T-helper 1 cell treated with Interleukin-12 subunit alpha and Interleukin-12 subunit beta and Interleukin-4 antibody, amounts not matched to agents 30 μg/mL and 1 μg/mL, for 36 hours (primary cell): ENCODE results near the gene ANGPTL2.
"Not testable (repeated sequence)": the region's sequence is repeated elsewhere in the genome, so short reads cannot be mapped to it uniquely, and the experiment has no call there.

Experiments used
- H3K27ac Mint-ChIP-seq: one replicate; pipeline ENCODE4 v1.8.0; 2021; ENCODE audit warnings: mild to moderate bottlenecking, mixed read lengths
- H3K27me3 Mint-ChIP-seq: one replicate; pipeline ENCODE4 v1.8.0; 2021; ENCODE audit warnings: low read depth, mixed read lengths
- H3K36me3 Mint-ChIP-seq: one replicate; pipeline ENCODE4 v1.8.0; 2021; ENCODE audit warnings: low read depth, mixed read lengths
- H3K4me1 Mint-ChIP-seq: one replicate; pipeline ENCODE4 v1.8.0; 2021; ENCODE audit warnings: low read depth, mixed read lengths
- H3K4me3 Mint-ChIP-seq: one replicate; pipeline ENCODE4 v1.8.0; 2021; ENCODE audit warnings: mild to moderate bottlenecking, moderate library complexity, mixed read lengths
- H3K9me3 Mint-ChIP-seq: one replicate; pipeline ENCODE4 v1.8.0; 2021; ENCODE audit warnings: mixed read lengths

The ANGPTL2 gene

GRCh38 chr9:127122176-127123063 lies at the start of gene ANGPTL2:
ANGPTL2 (minus strand) TSS chr9:127122635; CDS start chr9:127108731, 13,904 bp downstream.
- H3K9me3 Mint-ChIP-seq, result no peaks in the 10 kb centered on the region
- H3K4me1 Mint-ChIP-seq, result peaks cover 3% of the 10 kb centered on the region
- H3K4me3 Mint-ChIP-seq, result no peak within 1 kb of the TSS
- H3K27me3 Mint-ChIP-seq, result peaks cover 74% of the 10 kb centered on the region
- H3K36me3 Mint-ChIP-seq, result peaks cover 1% of the 10 kb centered on the region
- H3K27ac Mint-ChIP-seq, result no peak within 1 kb of the TSS

GRCh38 chr9:127171348-127171747 lies 48.9 kb upstream of the ANGPTL2 start:
- not testable (repeated sequence) for H3K9me3 Mint-ChIP-seq, H3K4me3 Mint-ChIP-seq, H3K36me3 Mint-ChIP-seq, H3K27ac Mint-ChIP-seq, H3K27me3 Mint-ChIP-seq, H3K4me1 Mint-ChIP-seq

- Mint-ChIP-seq H3K4me3 (no peak overlapping the region), H3K36me3 (no peaks in the 10 kb centered on the region), H3K27me3 (peaks cover 5% of the 10 kb centered on the region), H3K27ac (no peak overlapping the region), H3K4me1 (peaks cover 3% of the 10 kb centered on the region), H3K9me3 (no peaks in the 10 kb centered on the region)
These were observed 48.2 kb upstream of the ANGPTL2 start for GRCh38 chr9:127170652-127171051.

DNA sequence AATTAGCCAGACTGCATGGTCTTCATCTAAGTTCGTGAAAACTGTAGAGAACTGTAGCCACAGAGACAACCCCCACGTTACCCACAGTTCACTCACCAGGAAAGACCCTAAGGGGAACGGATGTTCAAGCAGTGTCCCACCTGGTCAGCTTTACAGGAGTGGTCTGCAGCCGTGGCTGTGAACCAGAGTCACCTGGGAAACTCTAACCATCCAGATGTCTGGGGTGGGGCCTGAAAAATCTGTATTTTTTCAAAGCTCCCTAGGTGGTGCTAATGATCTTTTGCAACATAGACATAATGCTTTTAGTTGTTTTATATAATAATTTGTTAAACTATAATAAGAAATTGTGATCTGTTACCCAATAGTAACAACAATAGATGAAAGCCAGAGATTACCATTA lies 47.7 kb upstream of the ANGPTL2 start:
- Mint-ChIP-seq H3K27ac (no peak overlapping the region), H3K4me3 (no peak overlapping the region), H3K27me3 (peaks cover 5% of the 10 kb centered on the region)

DNA sequence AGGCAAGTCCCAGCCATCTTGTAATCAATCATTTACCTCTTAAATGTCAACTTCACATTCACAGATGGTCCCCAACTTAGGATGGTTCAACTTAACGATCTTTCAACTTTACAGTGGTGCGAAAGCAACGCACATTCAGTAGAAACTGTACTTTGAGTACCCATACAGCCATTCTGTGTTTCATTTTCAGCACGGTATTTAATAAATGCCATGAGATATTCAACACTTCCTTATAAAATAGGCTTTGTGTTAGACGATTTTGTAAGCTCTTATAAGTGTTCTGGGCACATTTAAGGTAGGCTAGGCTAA lies 47.1 kb upstream of the ANGPTL2 start:
- H3K36me3 Mint-ChIP-seq, result no peaks in the 10 kb centered on the region
- H3K9me3 Mint-ChIP-seq, result no peaks in the 10 kb centered on the region
- no peak overlapping the region for H3K4me3 Mint-ChIP-seq
- peaks cover 7% of the 10 kb centered on the region for H3K4me1 Mint-ChIP-seq
- H3K27me3 Mint-ChIP-seq, result peaks cover 5% of the 10 kb centered on the region
- no peak overlapping the region for H3K27ac Mint-ChIP-seq

More for the DNA sequence above, 47.7 kb upstream of the ANGPTL2 start:
- no peaks in the 10 kb centered on the region for H3K36me3 Mint-ChIP-seq
- H3K9me3 Mint-ChIP-seq, result no peaks in the 10 kb centered on the region
- peaks cover 4% of the 10 kb centered on the region for H3K4me1 Mint-ChIP-seq

GRCh38 chr9:127168756-127169574 lies 46.5 kb upstream of the ANGPTL2 start:
- Mint-ChIP-seq H3K27me3 (peaks cover 5% of the 10 kb centered on the region), H3K9me3 (no peaks in the 10 kb centered on the region), H3K4me1 (peaks cover 7% of the 10 kb centered on the region), H3K36me3 (no peaks in the 10 kb centered on the region), H3K4me3 (no peak overlapping the region), H3K27ac (no peak overlapping the region)

DNA sequence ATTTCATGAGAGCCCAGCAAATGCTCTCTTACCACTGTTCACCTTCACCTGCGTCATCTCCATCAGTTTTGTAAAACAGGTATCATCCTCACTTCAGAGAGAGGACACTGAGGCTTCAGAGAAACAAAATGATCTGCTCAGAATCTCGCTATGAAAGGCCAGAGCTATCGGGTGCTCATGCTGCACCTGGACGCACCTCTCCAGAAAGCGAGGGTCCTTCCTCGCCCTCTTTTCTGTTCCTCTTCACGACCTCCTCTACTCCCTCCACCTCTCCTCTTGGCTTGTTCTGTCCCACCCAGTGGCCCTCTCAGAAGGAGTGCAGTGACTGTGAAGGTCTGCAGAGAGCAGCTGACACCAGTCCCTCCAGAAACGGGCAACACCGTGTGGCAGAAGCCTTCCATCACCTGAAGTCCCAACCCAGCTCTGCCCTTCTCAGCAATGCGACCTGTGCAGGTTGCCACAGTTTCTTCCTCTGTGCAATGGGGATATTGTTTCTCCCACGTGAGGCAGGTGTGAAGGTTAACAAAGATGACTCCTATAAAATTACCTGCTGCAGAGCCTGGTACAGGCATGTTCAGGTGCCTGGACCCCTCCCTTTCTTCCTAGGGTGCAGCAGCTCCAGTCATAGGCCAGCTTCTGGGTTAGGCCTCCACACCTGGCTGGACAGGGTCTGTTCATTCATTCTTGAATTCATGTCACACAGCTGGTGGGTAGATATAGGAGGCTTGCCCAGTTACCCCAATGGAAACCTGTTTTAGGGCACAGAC lies 45.3 kb upstream of the ANGPTL2 start:
- Mint-ChIP-seq H3K27ac (no peak overlapping the region), H3K4me3 (no peak overlapping the region), H3K9me3 (no peaks in the 10 kb centered on the region), H3K27me3 (peaks cover 5% of the 10 kb centered on the region), H3K36me3 (no peaks in the 10 kb centered on the region), H3K4me1 (peaks cover 18% of the 10 kb centered on the region)

GRCh38 chr9:127166651-127167524 lies 44.5 kb upstream of the ANGPTL2 start:
- Mint-ChIP-seq H3K36me3 (no peaks in the 10 kb centered on the region), H3K27me3 (no peaks in the 10 kb centered on the region), H3K9me3 (no peaks in the 10 kb centered on the region), H3K4me3 (no peak overlapping the region), H3K27ac (no peak overlapping the region), H3K4me1 (peaks cover 24% of the 10 kb centered on the region)

DNA sequence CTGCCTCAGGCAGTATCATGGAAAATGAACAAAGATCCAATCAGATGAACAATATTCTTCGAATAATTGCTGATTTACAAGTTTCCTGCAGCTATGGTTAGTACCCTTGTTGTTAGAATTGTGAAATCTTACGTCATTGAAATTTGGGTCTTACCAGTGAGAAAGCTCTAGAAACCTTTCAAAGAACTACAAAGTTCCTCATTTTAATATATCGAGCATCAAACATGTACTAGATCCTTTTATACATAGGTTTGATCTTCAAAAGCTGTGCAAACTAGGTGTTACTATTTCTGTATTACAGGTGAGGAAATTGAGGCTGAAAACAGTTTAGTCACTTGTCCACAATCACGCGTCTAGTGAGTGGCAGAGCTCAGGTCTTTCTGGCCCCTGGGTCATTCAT lies 43.7 kb upstream of the ANGPTL2 start:
- no peaks in the 10 kb centered on the region for H3K36me3 Mint-ChIP-seq
- no peaks in the 10 kb centered on the region for H3K27me3 Mint-ChIP-seq
- H3K4me3 Mint-ChIP-seq, result no peak overlapping the region
- peaks cover 28% of the 10 kb centered on the region for H3K4me1 Mint-ChIP-seq
- no peak overlapping the region for H3K27ac Mint-ChIP-seq
- no peaks in the 10 kb centered on the region for H3K9me3 Mint-ChIP-seq

DNA sequence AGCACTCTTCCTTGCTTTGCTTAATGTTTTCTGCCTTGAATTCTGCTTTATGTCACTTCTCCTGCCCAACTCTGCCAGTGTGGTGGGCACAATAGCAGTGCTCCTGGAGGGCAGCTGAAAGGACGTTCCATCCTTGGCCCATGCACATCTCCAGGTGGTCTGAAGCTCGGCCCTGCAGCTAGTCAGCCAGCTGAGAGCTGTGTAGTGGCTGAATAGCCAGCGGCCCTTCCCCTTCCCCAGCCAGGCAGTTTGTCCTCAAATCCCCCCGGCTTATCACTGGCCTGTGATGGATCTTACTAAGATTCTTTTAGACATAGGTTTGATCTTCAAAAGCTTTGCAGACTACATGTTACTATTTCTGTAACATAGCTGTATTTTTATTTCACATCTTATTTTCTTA lies 42.7 kb upstream of the ANGPTL2 start:
- Mint-ChIP-seq H3K9me3 (no peaks in the 10 kb centered on the region), H3K4me1 (peaks cover 30% of the 10 kb centered on the region), H3K36me3 (no peaks in the 10 kb centered on the region), H3K4me3 (no peak overlapping the region), H3K27ac (no peak overlapping the region), H3K27me3 (peaks cover 4% of the 10 kb centered on the region)

- Mint-ChIP-seq H3K36me3 (no peaks in the 10 kb centered on the region), H3K27ac (peak overlapping the region; percentile 45), H3K4me1 (peaks cover 33% of the 10 kb centered on the region), H3K4me3 (no peak overlapping the region), H3K27me3 (peaks cover 4% of the 10 kb centered on the region), H3K9me3 (no peaks in the 10 kb centered on the region)
These were observed 41.0 kb upstream of the ANGPTL2 start for GRCh38 chr9:127163409-127163808.

DNA sequence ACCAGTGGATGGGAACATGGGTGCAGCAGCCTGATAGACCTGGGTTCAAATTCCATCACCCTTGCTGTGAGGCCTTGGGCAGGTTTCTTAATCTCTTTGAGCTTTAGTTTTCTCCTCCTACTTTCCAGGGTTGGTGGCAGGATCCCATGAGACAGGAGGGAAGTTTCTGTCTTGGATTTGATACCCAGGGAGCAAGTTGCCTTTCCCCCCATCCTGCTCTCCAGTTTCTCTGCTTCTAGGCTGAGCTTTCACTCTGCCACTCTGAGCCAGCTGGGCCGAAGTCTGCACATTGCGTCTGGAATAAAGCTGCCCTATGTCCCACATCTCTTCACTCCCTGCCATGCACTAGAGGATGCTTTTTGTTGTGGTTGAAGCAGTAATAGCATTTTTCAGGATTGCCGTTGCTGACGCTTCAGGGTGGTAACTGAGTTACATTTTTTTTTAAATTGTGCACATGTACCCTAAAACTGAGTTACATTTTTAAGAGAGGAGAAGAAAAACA lies 40.5 kb upstream of the ANGPTL2 start:
- peaks cover 4% of the 10 kb centered on the region for H3K27me3 Mint-ChIP-seq
- H3K36me3 Mint-ChIP-seq, result no peaks in the 10 kb centered on the region
- peak overlapping the region; percentile 45 for H3K27ac Mint-ChIP-seq
- peaks cover 33% of the 10 kb centered on the region for H3K4me1 Mint-ChIP-seq
- no peaks in the 10 kb centered on the region for H3K9me3 Mint-ChIP-seq
- no peak overlapping the region for H3K4me3 Mint-ChIP-seq

DNA sequence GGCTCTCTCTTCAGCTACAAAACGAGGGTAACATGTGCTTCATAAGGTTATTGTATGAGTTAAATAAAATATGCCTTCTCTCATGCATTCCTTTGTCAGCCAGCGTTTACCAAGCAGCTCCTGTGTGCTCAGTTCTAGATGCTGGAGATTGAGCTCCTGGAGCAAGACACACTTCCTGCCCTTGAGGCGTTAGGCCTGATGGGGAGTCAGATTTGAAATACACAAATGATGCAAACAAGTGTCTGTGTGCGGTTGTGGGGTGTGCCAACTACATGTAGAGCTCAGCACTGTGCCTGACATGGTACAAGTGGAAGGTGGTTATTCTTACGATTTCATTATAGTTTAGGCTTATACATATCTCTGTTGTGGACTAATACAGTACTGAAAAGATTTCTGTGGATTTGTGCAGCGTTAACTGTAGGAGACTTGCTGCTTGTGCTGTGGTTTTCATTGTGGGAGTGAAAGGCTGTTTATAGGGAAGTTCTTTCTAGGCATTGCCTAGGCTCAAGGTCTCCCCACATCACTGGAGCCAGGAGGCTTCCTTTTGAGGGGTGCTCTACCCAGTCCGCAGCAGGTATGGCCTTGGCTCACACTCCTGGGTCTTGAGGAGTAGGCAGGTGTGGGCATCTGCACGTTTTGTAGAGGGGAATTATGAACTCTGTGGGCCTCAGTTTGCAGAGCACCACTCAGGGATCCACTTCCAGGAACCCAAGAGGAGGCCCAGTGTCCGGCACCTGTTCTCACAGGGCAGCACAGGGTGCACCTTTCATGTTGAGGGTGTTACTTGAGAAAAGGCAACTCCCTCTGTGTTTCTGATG lies 39.8 kb upstream of the ANGPTL2 start:
- H3K9me3 Mint-ChIP-seq, result no peaks in the 10 kb centered on the region
- peak overlapping the region; percentile 80 for H3K27ac Mint-ChIP-seq
- H3K36me3 Mint-ChIP-seq, result no peaks in the 10 kb centered on the region
- peaks cover 5% of the 10 kb centered on the region for H3K27me3 Mint-ChIP-seq
- no peak overlapping the region for H3K4me3 Mint-ChIP-seq
- H3K4me1 Mint-ChIP-seq, result peaks cover 33% of the 10 kb centered on the region
